OCI-LY3 (cell line): ENCODE results near the gene SARDH.

Experiments used
- H2AFZ ChIP-seq: fragments of 200-600, 300-600 bp; shearing (Covaris generic); 2 replicates; pipeline ENCODE4 v1.6.0; 2014; ENCODE audit warnings: antibody characterized with exemption, low read depth, low read length
- H3K27ac ChIP-seq: fragments of 200-600, 300-600 bp; sonication (generic); 2 replicates; pipeline ENCODE4 v1.5.1; 2014; ENCODE audit warnings: mild to moderate bottlenecking, low read length, moderate library complexity, mixed read lengths
- H3K27me3 ChIP-seq: fragments of 200-600, 300-600 bp; sonication (generic); 2 replicates; pipeline ENCODE4 v1.6.1; 2014; ENCODE audit warnings: low read depth, low read length, mixed read lengths
- H3K36me3 ChIP-seq: fragments of 200-600, 300-600 bp; sonication (generic); replicated peaks from 2 replicates; pipeline ENCODE3; 2014; ENCODE audit warnings: low read depth, low read length, mixed read lengths
- H3K4me1 ChIP-seq: fragments of 300-600, 200-600 bp; sonication (generic); 2 replicates; pipeline ENCODE4 v1.6.1; 2014; ENCODE audit warnings: low read length, mixed read lengths
- H3K4me2 ChIP-seq: fragments of 200-600, 300-600 bp; sonication (generic); 2 replicates; pipeline ENCODE4 v1.6.1; 2014; ENCODE audit warnings: low read length, mixed read lengths
- H3K4me3 ChIP-seq: fragments of 300-600, 200-600 bp; sonication (generic); 2 replicates; pipeline ENCODE4 v1.5.1; 2014; ENCODE audit warnings: antibody characterized with exemption, mild to moderate bottlenecking, low read length, moderate library complexity
- H3K79me2 ChIP-seq: fragments of 300-600, 200-600 bp; shearing (Covaris generic); 2 replicates; pipeline ENCODE4 v1.6.1; 2014; ENCODE audit warnings: mild to moderate bottlenecking, low read length, mixed read lengths
- H3K9ac ChIP-seq: fragments of 300-600, 200-600 bp; shearing (Covaris generic); 2 replicates; pipeline ENCODE4 v1.6.0; 2014; ENCODE audit warnings: mild to moderate bottlenecking, low read length, moderate library complexity
- H3K9me3 ChIP-seq: fragments of 200-600, 300-600 bp; shearing (Covaris generic); 2 replicates; pipeline ENCODE4 v1.6.1; 2014; ENCODE audit warnings: low read length, mixed read lengths; ENCODE audit not compliant: insufficient read depth
- H4K20me1 ChIP-seq: fragments of 200-600, 300-600 bp; sonication (generic); 2 replicates; pipeline ENCODE4 v1.6.1; 2016; ENCODE audit warnings: low read length, mixed read lengths; ENCODE audit not compliant: insufficient read depth
- CTCF ChIP-seq: fragments of 200-600, 300-600 bp; sonication (generic); IDR thresholded peaks from 2 replicates; pipeline ENCODE4 v1.5.1; 2014; ENCODE audit warnings: antibody characterized with exemption, low read length, low read depth
- EZH2phosphoT487 ChIP-seq: fragments of 200-600 bp; shearing (Covaris generic); IDR thresholded peaks from 2 replicates; pipeline ENCODE4 v1.6.1; 2018; ENCODE audit warnings: antibody characterized with exemption, mixed run types, low read depth

SARDH gene

DNA sequence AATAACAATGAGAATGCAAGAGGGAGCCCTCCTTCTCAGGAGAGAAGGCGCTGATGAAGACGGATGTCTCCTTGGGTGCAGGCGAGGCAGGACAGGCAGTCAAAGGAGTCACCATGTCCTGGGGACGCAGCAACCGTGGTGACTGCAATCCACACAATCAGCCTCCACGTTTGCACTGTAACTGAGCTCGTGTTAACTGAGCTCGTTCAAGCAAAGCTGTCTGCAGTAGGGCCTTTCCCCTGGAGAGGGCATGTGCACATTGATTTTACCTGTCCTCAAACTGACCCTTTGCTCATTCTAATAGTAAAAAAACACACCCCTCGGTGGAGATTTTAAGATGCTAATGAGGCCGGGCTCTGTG is 2.8 kb downstream of the SARDH start:
- Histone ChIP-seq H3K4me3 (peak overlapping the region; percentile 74), H3K79me2 (no peaks in the 10 kb centered on the region), H3K9me3 (no peaks in the 10 kb centered on the region), H3K27me3 (peaks cover 19% of the 10 kb centered on the region), H3K36me3 (no peaks in the 10 kb centered on the region), H4K20me1 (no peaks in the 10 kb centered on the region), H2AFZ (no peak overlapping the region), H3K27ac (peak overlapping the region; percentile 88), H3K4me2 (peak overlapping the region; percentile 96), H3K4me1 (peaks cover 47% of the 10 kb centered on the region), H3K9ac (peak overlapping the region; percentile 56; the same call in 1 of the 2 replicates)
- TF ChIP-seq EZH2phosphoT487 (no peak), CTCF (no peak)

DNA sequence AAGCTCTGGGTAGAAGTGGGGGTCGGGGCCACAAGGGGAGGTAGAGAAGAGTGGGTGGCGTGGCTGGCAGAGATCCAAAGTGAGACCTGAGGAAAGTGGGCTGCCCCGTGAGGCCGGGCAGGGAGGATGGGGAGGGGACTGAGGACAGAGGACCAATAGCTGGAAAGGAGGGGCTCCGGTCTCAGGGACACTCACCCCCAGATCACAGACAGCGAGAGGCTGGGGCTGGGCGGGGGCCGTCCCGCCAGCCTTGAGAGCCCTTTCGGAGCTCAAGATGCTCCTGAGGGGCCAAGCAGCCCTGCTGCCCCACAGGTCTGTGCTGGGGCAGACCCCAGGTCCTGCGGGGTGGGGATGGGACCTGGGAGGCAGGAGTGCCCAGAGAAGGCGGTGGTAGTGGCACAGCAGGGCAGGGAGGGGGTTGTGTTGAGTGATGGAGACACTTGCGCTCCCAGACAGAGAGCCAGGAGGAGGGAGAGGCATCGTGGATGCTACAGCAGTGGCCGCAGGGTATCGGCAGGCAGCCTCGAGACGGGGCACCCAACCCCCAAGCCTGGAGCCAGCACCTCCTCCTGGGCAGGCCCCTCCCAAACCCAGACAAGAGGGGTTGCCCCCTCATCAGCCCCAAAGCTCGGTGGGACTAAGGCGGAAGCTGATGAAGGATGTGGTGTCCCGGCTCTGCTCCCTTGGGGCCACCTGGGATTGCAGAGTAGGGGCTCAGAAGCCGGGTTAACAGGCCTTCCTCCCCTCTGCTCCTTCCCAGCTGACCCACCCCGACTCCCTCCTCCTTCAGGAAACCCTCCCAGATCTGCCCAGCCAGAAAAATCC is 3.4 kb downstream of the SARDH start:
- Histone ChIP-seq H2AFZ (peak overlapping the region; percentile 36; the same call in 1 of the 2 replicates), H3K4me1 (peaks cover 47% of the 10 kb centered on the region), H3K27ac (peak overlapping the region; percentile 88), H3K9me3 (no peaks in the 10 kb centered on the region), H3K36me3 (no peaks in the 10 kb centered on the region), H3K4me2 (peak overlapping the region; percentile 96), H4K20me1 (no peaks in the 10 kb centered on the region), H3K9ac (peak overlapping the region; percentile 56; the same call in 1 of the 2 replicates), H3K27me3 (peaks cover 19% of the 10 kb centered on the region), H3K79me2 (no peaks in the 10 kb centered on the region), H3K4me3 (peak overlapping the region; percentile 74)
- TF ChIP-seq CTCF (no peak), EZH2phosphoT487 (no peak)

- Histone ChIP-seq H3K4me1 (peaks cover 49% of the 10 kb centered on the region), H3K9me3 (no peaks in the 10 kb centered on the region), H3K4me2 (peak overlapping the region; percentile 96), H3K4me3 (peak overlapping the region; percentile 74; the same call in 1 of the 2 replicates), H2AFZ (no peak overlapping the region), H3K27me3 (peaks cover 18% of the 10 kb centered on the region), H4K20me1 (no peaks in the 10 kb centered on the region), H3K79me2 (no peaks in the 10 kb centered on the region), H3K36me3 (no peaks in the 10 kb centered on the region), H3K27ac (0 out of 2 replicates have a peak overlapping the region, but pooled peaks have one; percentile 88), H3K9ac (peak overlapping the region; percentile 56; the same call in 1 of the 2 replicates)
- TF ChIP-seq CTCF (no peak), EZH2phosphoT487 (no peak)
Measured at GRCh38 chr9:133733796-133734533, 4.2 kb downstream of the SARDH start.

GRCh38 chr9:133733421-133733795 is 4.7 kb downstream of the SARDH start:
- H2AFZ ChIP-seq: no peak overlapping the region
- H3K9me3 ChIP-seq: no peaks in the 10 kb centered on the region
- H3K4me3 ChIP-seq: no peak overlapping the region
- no peak overlapping the region for H3K27ac ChIP-seq
- H3K4me2 ChIP-seq: no peak overlapping the region
- H3K9ac ChIP-seq: no peak overlapping the region
- H3K36me3 ChIP-seq: no peaks in the 10 kb centered on the region
- no peaks in the 10 kb centered on the region for H3K79me2 ChIP-seq
- no peaks in the 10 kb centered on the region for H4K20me1 ChIP-seq
- no peak for TF ChIP-seq CTCF
- TF ChIP-seq EZH2phosphoT487: no peak
- H3K27me3 ChIP-seq: peaks cover 20% of the 10 kb centered on the region
- peaks cover 43% of the 10 kb centered on the region for H3K4me1 ChIP-seq
